Left renal pelvis (tissue), 4 donors: ENCODE results near the gene WDFY3. TPM values are rescaled to one million over a fixed set of nuclear protein-coding genes. Genes with fewer than 3 reads are reported as not detected.
"Not testable (repeated sequence)": the region's sequence is repeated elsewhere in the genome, so short reads cannot be mapped to it uniquely, and the experiment has no call there.

ENCODE experiments used
- DNase-seq, 4 donors: peaks; one replicate each; pipeline ENCODE4 v3.0.0-alpha.2; 2013; ENCODE audit warnings: low read depth in 4 of 4, low spot score in 3 of 4
- polyA plus RNA-seq, 4 donors: library from polyadenylated mRNA; unstranded; fragments of 120-200 nt; gene quantifications; one replicate each; pipeline ENCODE4 v1.2.1, GENCODE V29; 2013; ENCODE audit not compliant: insufficient read length in 4 of 4

The WDFY3 gene
- polyA plus RNA-seq, 4 donors: 24.9 to 56.9 (median 49.4) TPM

DNA sequence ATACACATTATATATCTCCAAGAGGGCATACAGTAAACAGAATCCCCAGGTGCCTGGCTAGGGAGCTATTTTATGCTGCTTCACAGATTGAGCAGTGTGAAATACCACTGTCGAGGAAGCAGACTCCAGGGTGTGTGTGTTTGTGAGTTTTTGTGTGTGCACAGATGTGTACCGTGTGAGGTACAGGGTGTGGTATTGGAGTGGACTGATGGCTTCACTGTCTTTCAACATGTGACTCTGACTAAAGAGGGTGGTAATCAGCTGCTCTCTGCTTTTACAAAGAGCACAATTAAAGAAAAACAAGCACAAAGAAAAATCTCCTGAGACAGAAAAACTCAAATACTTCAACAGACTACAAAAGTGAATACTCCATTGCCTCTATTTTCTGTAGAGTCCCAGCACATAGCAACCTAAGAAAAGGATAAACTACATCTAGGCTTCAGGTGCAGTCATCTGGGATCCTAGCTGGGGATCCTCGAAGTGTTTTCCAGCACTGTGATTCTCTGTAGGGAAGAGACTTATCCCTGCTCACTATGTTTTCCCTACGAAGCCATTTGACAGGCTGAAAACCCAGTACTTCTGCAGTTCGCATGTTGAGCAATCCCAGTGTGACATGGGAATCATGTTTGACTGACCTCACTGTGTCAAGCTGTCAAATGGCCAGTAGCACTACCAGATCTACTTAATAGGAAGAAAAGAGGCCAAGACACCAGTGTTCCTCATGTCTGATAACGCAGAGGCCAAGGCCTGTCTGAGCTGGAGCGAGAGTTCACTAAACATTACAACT, 283.2 kb downstream of the WDFY3 start:
- no peak for DNase-seq

DNA sequence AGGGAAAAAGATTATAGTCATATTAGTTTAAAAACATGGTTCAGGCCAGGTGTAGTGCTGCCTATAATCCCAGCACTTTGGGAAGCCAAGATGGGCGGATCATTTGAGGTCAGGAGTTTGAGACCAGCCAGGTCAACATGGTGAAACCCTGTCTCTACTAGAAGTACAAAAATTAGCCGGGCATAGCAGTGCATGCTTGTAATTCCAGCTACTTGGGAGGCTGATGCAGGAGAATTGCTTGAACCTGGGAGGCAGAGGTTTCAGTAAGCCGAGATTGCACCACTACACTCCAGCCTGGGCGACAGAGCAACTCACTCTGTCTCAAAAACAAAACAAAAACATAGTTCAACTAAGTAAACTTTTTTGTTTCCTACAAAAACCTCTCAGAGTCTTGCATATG, 283.8 kb downstream of the WDFY3 start:
- not testable (repeated sequence) for DNase-seq

- peak in 2 of 4 donors; percentile 3 to 16 for DNase-seq
Observed at GRCh38 chr4:84681486-84682274, 284.8 kb downstream of the WDFY3 start.

DNA sequence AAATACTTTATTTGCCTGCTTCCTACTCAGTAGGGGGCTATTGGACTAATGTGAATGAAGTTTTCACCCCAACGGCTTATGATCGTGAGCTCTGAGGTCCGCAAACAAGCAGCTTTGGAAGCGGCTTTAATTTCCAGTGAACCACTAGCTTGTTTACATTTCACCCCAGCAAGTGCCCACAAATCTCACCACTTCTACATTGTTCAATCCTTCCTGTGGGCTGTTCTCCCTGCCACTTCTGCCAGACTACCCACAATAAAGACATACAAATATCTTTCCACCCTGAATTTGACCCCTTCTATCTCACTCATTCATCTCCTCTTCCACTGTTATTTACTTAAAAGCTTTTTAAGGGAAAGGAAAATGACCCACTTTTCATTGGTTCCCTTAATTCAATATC, 285.5 kb downstream of the WDFY3 start:
- DNase-seq: no peak

DNA sequence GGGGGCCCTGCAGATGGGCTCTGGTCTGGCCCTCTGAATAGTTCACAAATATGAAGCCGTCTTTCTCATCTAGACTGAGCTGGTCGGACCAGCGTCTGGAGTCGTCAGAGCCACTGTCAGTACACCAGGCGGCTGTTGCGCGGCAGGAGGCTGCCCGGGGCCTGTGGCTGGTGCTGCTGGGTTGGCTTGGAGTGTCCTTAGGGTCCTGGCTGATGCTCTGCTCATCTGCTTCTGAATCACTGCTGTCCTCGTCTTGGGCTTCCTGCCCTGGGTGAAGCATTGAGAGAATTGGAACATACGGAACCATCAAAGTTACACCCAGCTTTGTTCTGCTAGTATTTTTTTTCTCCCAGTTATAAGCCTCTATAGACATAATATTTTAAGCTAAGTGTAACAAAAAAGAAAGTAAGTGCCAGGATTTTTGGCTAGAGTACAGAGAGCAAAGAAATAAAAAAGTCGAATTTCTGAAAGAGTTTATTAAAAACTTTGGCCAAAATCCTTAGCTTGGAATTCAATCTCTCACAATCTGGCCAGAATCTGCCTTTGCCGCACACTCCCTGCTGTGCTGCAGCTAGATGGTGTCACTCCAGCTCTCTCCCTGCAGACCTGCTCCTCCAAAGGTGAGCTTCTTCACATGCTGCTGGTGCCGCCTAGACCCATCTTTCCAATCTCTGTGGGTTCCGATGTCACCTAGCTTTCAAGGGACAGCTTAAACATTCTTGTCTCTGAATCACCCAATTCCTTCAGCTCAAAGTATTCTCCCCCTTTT, 287.3 kb downstream of the WDFY3 start:
- no peak for DNase-seq

GRCh38 chr4:84677995-84678394, 288.5 kb downstream of the WDFY3 start:
- no peak for DNase-seq

- no peak for DNase-seq
Observed at GRCh38 chr4:84677093-84677492, 289.4 kb downstream of the WDFY3 start.

- DNase-seq: peak in 1 of 4 donors; percentile 15
Observed at GRCh38 chr4:84673475-84674240, 292.8 kb downstream of the WDFY3 start.

- no peak for DNase-seq
Observed at GRCh38 chr4:84672177-84672576, 294.3 kb downstream of the WDFY3 start.

DNA sequence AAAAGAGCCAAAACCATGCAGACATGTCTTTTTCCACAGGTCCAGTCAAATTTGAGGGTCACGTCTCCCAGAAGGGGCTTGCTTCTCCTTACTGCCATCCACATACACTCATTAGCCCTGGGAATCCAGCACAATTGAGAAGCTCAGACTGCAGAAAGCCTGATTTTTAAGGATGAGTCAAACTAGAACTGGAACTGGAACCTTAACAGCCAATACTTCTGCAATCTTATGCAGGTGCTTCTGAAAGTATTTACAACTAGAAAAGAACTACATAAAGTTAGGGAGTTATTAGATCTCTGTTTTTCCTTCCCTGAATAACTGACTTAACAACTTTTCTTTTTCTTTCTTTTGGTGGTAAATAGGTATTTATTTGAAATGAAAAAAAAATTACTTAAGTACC, 297.3 kb downstream of the WDFY3 start:
- DNase-seq: no peak

DNA sequence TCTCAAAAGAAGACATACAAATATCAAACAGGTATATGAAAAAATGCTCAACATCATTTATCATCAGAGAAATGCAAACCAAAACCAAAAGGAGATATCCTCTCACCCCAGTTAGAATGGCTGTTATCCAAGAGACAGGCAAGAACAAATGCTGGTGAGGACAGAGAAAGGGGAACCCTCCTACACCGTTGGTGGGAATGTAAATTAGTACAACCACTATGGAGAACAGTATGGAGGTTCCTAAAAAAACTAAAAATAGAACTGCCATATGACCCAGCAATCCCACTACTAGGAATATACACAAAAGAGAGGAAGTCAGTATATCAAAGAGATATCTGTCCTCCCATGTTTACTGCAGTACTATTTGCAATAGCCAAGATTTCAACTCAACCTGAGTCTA, 300.1 kb downstream of the WDFY3 start:
- no peak for DNase-seq

DNA sequence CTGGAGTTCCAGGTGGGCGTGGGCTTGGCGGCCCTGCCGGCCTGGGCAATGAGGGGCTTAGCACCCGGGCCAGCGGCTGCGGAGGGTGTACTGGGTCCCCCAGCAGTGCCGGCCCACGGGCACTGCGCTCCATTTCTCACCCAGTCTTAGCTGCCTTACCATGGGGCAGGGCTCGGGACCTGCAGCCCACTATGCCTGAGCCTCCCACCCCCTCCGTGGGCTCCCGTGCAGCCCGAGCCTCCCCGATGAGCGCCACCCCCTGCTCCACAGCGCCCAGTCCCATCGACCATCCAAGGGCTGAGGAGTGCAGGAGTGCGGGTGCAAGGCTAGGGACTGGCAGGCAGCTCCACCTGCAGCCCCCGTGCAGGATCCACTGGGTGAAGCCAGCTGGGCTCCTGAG, 301.7 kb downstream of the WDFY3 start:
- not testable (repeated sequence) for DNase-seq

- DNase-seq: no peak
Observed at GRCh38 chr4:84661191-84661939, 305.1 kb downstream of the WDFY3 start.

DNA sequence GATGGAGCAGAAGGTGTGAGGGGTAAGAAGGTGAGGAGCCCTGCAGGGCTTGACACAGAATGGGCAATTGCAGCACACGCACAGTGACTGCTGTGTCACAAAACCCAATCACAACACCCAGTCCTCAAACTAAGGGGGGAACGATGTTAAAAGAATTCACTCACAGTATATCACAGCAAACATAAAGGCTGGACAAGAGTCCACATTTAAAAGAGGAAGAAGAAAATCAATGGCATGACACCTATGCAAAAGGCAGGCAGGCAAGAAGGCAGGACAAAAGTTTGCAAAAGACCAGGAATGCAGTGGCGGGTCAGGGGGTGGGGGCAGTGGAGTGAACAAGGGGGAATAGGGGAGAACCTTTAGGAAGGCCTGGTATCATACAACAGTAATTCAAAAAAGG, 305.9 kb downstream of the WDFY3 start:
- DNase-seq: no peak

- DNase-seq: no peak
Observed at GRCh38 chr4:84652478-84652877, 314.0 kb downstream of the WDFY3 start.

GRCh38 chr4:84651499-84651898, 315.0 kb downstream of the WDFY3 start:
- DNase-seq: no peak

GRCh38 chr4:84648863-84649647, 317.4 kb downstream of the WDFY3 start:
- no peak for DNase-seq

DNA sequence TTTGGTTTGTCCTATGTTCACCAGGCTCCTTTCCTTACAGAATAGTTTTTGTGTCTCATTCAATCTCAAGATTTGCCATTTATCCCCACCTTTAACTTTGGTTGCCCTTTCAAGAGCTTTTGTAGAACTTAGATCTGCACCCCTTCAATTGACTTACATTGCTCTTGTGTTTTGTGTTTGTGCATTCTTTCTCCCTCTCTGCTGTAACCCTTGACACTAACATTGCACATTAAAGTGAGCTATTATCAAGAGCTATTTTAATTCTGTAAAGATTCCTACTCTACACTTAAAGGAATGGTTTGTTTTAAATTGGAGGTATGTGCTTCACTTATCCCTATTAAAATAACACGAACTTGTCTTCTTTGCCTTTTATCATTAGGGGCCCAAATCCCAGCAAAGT, 318.3 kb downstream of the WDFY3 start:
- no peak for DNase-seq

- DNase-seq: no peak
Observed at GRCh38 chr4:84647312-84647884, 319.1 kb downstream of the WDFY3 start.
